ENCODE measurements around the gene XXYLT1. TPM values are rescaled to one million over a fixed set of nuclear protein-coding genes. Genes with fewer than 3 reads are reported as not detected.
"Not testable (repeated sequence)": the region's sequence is repeated elsewhere in the genome, so short reads cannot be mapped to it uniquely, and the experiment has no call there.

Gene XXYLT1
- total RNA-seq, 1 experiment from 2014 or later, result 30.1 TPM

GRCh38 chr3:195050296-195050695 lies 220.7 kb downstream of the XXYLT1 start:
- not testable (repeated sequence) for DNase-seq (ENCODE audit: low read depth)

GRCh38 chr3:195048059-195048905 lies 222.7 kb downstream of the XXYLT1 start:
- no peak for DNase-seq (ENCODE audit: low read depth)

- DNase-seq (ENCODE audit: low read depth), result no peak
Observed at GRCh38 chr3:195047536-195047935, 223.4 kb downstream of the XXYLT1 start.

GRCh38 chr3:195046441-195046840 lies 224.5 kb downstream of the XXYLT1 start:
- no peak for DNase-seq (ENCODE audit: low read depth)

GRCh38 chr3:195045481-195046210 lies 225.3 kb downstream of the XXYLT1 start:
- no peak for DNase-seq (ENCODE audit: low read depth)

- DNase-seq (ENCODE audit: low read depth), result no peak
Observed at GRCh38 chr3:195044411-195044810, 226.5 kb downstream of the XXYLT1 start.

GRCh38 chr3:195043607-195044339 lies 227.2 kb downstream of the XXYLT1 start:
- DNase-seq (ENCODE audit: low read depth), result no peak

- DNase-seq (ENCODE audit: low read depth), result no peak
Observed at GRCh38 chr3:195042743-195043606, 228.0 kb downstream of the XXYLT1 start.

GRCh38 chr3:195041871-195042742 lies 228.9 kb downstream of the XXYLT1 start:
- no peak for DNase-seq (ENCODE audit: low read depth)

- DNase-seq (ENCODE audit: low read depth), result peak; percentile 62
Observed at GRCh38 chr3:195040773-195041520, 230.0 kb downstream of the XXYLT1 start.

GRCh38 chr3:195040094-195040493 lies 230.9 kb downstream of the XXYLT1 start:
- no peak for DNase-seq (ENCODE audit: low read depth)

- DNase-seq (ENCODE audit: low read depth), result no peak
Observed at GRCh38 chr3:195039180-195039843, 231.6 kb downstream of the XXYLT1 start.

GRCh38 chr3:195038161-195038560 lies 232.8 kb downstream of the XXYLT1 start:
- no peak for DNase-seq (ENCODE audit: low read depth)

- DNase-seq (ENCODE audit: low read depth), result not testable (repeated sequence)
Observed at GRCh38 chr3:195037586-195037985, 233.4 kb downstream of the XXYLT1 start.

GRCh38 chr3:195036974-195037373 lies 234.0 kb downstream of the XXYLT1 start:
- DNase-seq (ENCODE audit: low read depth), result no peak

- no peak for DNase-seq (ENCODE audit: low read depth)
Observed at GRCh38 chr3:195036574-195036973, 234.4 kb downstream of the XXYLT1 start.

- no peak for DNase-seq (ENCODE audit: low read depth)
Observed at GRCh38 chr3:195036203-195036505, 234.8 kb downstream of the XXYLT1 start.

GRCh38 chr3:195035345-195036202 lies 235.4 kb downstream of the XXYLT1 start:
- no peak for DNase-seq (ENCODE audit: low read depth)

All from HT1080 (cell line).